Activated B cell treated with CpG ODN at 0.5 μM for 24 hours (primary cell): ENCODE data around the gene SH3GL3. TPM values are rescaled to one million over a fixed set of nuclear protein-coding genes. Genes with fewer than 3 reads are reported as not detected.

ENCODE experiments used
- ATAC-seq: fragments of 200-7000 bp; cut with Tn5 transposase; one replicate; pipeline ENCODE4 v1.10.0; 2021; ENCODE audit warnings: low read depth, mild to moderate bottlenecking, moderate library complexity
- CTCF ChIA-PET: fragments of 350-600 bp; sonication (Branson Sonifier 250); formaldehyde crosslinking; loops from one replicate; lab custom pipeline; 2021; ENCODE audit warnings: antibody characterized with exemption; lab: Charles Lee
- POLR2A ChIA-PET: fragments of 350-600 bp; sonication (Branson Sonifier 250); formaldehyde crosslinking; loops from one replicate; lab custom pipeline; 2021; ENCODE audit warnings: antibody characterized with exemption; lab: Charles Lee
- DNase-seq: peaks from one replicate; pipeline ENCODE4 v3.0.0; 2022
- H3K27ac Mint-ChIP-seq: one replicate; pipeline ENCODE4 v1.8.0; 2020; ENCODE audit warnings: mixed read lengths
- H3K27me3 Mint-ChIP-seq: one replicate; pipeline ENCODE4 v1.8.0; 2021; ENCODE audit warnings: mixed read lengths
- H3K36me3 Mint-ChIP-seq: one replicate; pipeline ENCODE4 v1.8.0; 2021; ENCODE audit warnings: low read depth, mixed read lengths
- H3K4me1 Mint-ChIP-seq: one replicate; pipeline ENCODE4 v1.8.0; 2021; ENCODE audit warnings: mixed read lengths
- H3K4me3 Mint-ChIP-seq: one replicate; pipeline ENCODE4 v1.8.0; 2020; ENCODE audit warnings: mild to moderate bottlenecking, mixed read lengths
- H3K9me3 Mint-ChIP-seq: one replicate; pipeline ENCODE4 v1.8.0; 2020; ENCODE audit warnings: mixed read lengths
- intact Hi-C: fragments of 100-400 bp; cut with micrococcal nuclease; formaldehyde crosslinking; loops from one replicate; pipeline ENCODE4 v1.15.1; 2024
- total RNA-seq: library from RNA; stranded (reverse); gene quantifications from 2 replicates; pipeline ENCODE4 v1.2.3, GENCODE V29; 2022
- TF ChIP-seq, protein P1 (sequence below): fragments of 200-600 bp; IDR thresholded peaks from one replicate; pipeline ENCODE4 v1.8.0; 2022; ENCODE audit warnings: antibody characterized with exemption, mild to moderate bottlenecking

The SH3GL3 gene
- total RNA-seq, 1 donor from 2014 or later = not detected

- H3K27me3 Mint-ChIP-seq = peaks cover 23% of the 10 kb centered on the region
- POLR2A ChIA-PET = no interaction called here
- no peaks in the 10 kb centered on the region for H3K4me1 Mint-ChIP-seq
- H3K4me3 Mint-ChIP-seq = no peak overlapping the region
- no peaks in the 10 kb centered on the region for H3K36me3 Mint-ChIP-seq
- TF ChIP-seq, protein P1, sequence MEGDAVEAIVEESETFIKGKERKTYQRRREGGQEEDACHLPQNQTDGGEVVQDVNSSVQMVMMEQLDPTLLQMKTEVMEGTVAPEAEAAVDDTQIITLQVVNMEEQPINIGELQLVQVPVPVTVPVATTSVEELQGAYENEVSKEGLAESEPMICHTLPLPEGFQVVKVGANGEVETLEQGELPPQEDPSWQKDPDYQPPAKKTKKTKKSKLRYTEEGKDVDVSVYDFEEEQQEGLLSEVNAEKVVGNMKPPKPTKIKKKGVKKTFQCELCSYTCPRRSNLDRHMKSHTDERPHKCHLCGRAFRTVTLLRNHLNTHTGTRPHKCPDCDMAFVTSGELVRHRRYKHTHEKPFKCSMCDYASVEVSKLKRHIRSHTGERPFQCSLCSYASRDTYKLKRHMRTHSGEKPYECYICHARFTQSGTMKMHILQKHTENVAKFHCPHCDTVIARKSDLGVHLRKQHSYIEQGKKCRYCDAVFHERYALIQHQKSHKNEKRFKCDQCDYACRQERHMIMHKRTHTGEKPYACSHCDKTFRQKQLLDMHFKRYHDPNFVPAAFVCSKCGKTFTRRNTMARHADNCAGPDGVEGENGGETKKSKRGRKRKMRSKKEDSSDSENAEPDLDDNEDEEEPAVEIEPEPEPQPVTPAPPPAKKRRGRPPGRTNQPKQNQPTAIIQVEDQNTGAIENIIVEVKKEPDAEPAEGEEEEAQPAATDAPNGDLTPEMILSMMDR = no peak
- H3K9me3 Mint-ChIP-seq = no peaks in the 10 kb centered on the region
- ATAC-seq (no peak), DNase-seq (no peak)
- intact Hi-C loops = no loop called here
- no peak overlapping the region for H3K27ac Mint-ChIP-seq
- CTCF ChIA-PET = no interaction called here
Observed at GRCh38 chr15:83655237-83655616, 208.1 kb downstream of the SH3GL3 start.

GRCh38 chr15:83656192-83656591 is 209.1 kb downstream of the SH3GL3 start:
- TF ChIP-seq, protein P1 = no peak
- Mint-ChIP-seq H3K9me3 (no peaks in the 10 kb centered on the region), H3K27me3 (peaks cover 23% of the 10 kb centered on the region), H3K27ac (no peak overlapping the region), H3K36me3 (no peaks in the 10 kb centered on the region), H3K4me3 (no peak overlapping the region), H3K4me1 (no peaks in the 10 kb centered on the region)
- ChIA-PET CTCF (no interaction called here), POLR2A (no interaction called here)
- intact Hi-C loops = no loop called here
- ATAC-seq = no peak
- no peak for DNase-seq

GRCh38 chr15:83656943-83657528 is 209.9 kb downstream of the SH3GL3 start:
- Mint-ChIP-seq H3K36me3 (no peaks in the 10 kb centered on the region), H3K9me3 (no peaks in the 10 kb centered on the region), H3K27me3 (peaks cover 22% of the 10 kb centered on the region), H3K27ac (no peak overlapping the region), H3K4me3 (no peak overlapping the region), H3K4me1 (no peaks in the 10 kb centered on the region)
- ATAC-seq (no peak), DNase-seq (no peak)
- TF ChIP-seq, protein P1 = no peak
- intact Hi-C loops = no loop called here
- POLR2A ChIA-PET = no interaction called here
- CTCF ChIA-PET = no interaction called here

DNA sequence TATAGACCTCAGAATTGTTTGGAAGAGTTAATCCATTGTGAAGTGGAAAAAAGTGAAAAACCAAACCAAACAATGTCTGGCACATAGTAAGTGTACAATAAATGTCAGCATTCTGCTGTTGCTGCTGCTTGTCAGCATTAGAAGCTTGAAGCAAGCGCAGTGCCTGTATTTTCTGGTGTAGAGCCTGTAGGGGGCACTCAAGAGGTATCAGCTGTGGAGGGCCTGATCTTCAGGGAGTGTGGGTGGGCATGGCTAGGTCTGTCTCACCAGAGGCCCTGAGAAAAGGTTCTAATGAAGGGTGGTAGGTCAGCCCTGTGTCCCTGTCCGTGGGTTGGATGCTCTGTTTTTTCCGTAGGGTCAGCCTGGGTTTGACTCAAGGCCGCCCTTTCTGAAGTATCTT is 210.4 kb downstream of the SH3GL3 start:
- TF ChIP-seq, protein P1 = no peak
- H3K4me1 Mint-ChIP-seq = no peaks in the 10 kb centered on the region
- H3K4me3 Mint-ChIP-seq = no peak overlapping the region
- ChIA-PET CTCF (no interaction called here), POLR2A (no interaction called here)
- peaks cover 16% of the 10 kb centered on the region for H3K27me3 Mint-ChIP-seq
- ATAC-seq (no peak), DNase-seq (no peak)
- intact Hi-C loops = no loop called here
- no peaks in the 10 kb centered on the region for H3K36me3 Mint-ChIP-seq
- no peaks in the 10 kb centered on the region for H3K9me3 Mint-ChIP-seq
- no peak overlapping the region for H3K27ac Mint-ChIP-seq

DNA sequence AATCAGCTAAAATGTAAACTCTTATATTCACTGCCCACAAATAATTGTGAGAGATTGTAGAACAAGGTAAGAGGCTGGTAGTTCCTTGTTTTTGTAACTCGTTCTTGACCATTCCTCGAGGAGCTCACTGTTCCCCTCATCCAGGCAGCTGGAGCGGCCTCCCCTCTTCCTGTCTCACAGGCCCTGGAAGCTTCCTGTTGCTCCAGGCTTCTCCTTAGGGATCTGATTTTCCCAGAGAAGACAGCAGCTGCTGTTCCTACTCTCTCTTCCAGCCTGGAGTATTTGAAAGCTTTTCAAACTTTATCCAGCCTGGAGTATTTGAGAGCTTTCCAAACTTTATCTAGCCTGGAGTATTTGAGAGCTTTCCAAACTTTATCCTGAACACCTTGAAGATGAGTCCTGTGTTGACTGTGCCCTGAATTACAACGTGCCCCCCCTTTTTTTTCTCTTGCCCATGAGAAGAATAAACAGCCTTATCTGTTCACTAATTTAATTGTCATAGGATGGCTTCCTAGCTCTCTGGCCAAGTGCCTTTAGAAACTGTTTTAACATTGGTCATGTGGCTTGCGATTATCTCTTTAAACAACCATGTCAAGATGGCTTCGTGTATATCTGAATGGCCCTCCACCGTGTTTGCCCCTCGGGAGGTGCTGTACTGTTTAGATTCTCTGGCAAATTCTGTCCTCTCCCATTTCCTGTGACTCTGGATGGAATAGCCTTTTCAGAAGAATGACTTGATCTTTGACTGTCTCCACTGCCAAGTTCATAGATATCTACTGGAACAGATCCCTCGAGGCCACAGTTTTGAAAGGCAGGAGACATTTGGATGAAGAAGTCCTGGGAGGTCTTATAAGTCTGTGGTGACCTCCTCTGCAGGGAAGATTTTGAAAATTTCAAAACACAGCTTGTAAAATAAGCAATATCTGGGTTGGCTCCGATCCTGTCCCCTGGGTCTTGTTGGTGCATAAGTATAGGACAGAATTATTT is 211.6 kb downstream of the SH3GL3 start:
- ChIA-PET CTCF (no interaction called here), POLR2A (no interaction called here)
- Mint-ChIP-seq H3K4me3 (no peak overlapping the region), H3K27me3 (peaks cover 8% of the 10 kb centered on the region), H3K27ac (no peak overlapping the region), H3K9me3 (no peaks in the 10 kb centered on the region), H3K4me1 (no peaks in the 10 kb centered on the region), H3K36me3 (no peaks in the 10 kb centered on the region)
- TF ChIP-seq, protein P1 = no peak
- no peak for ATAC-seq
- DNase-seq = no peak
- intact Hi-C loops = no loop called here
